NCI-H82 treated with DMSO at 0.1 percent for 48 hours (cell line): ENCODE measurements around the gene ENOX1.
A peak's percentile ranks its signal among the peaks of the same experiment; 100 is the strongest.

Experiments
- DNase-seq: peaks from one replicate; lab custom pipeline; 2025; ENCODE audit not compliant: unreplicated experiment; lab: John Stamatoyannopoulos, UW

ENOX1 gene

GRCh38 chr13:43266936-43267615 lies 519.7 kb downstream of the ENOX1 start:
- no peak for DNase-seq

GRCh38 chr13:43265028-43265427 lies 521.7 kb downstream of the ENOX1 start:
- DNase-seq: no peak

GRCh38 chr13:43264458-43264857 lies 522.3 kb downstream of the ENOX1 start:
- DNase-seq: no peak

GRCh38 chr13:43263047-43263446 lies 523.7 kb downstream of the ENOX1 start:
- DNase-seq: no peak

- DNase-seq: no peak
Measured at GRCh38 chr13:43260999-43261398, 525.8 kb downstream of the ENOX1 start.

GRCh38 chr13:43258771-43259170 lies 528.0 kb downstream of the ENOX1 start:
- DNase-seq: no peak

- DNase-seq: no peak
Measured at GRCh38 chr13:43257765-43258164, 529.0 kb downstream of the ENOX1 start.

GRCh38 chr13:43251961-43252360 lies 534.8 kb downstream of the ENOX1 start:
- DNase-seq: no peak

- no peak for DNase-seq
Measured at GRCh38 chr13:43246382-43246781, 540.4 kb downstream of the ENOX1 start.

- no peak for DNase-seq
Measured at GRCh38 chr13:43245374-43245964, 541.3 kb downstream of the ENOX1 start.

GRCh38 chr13:43244481-43244880 lies 542.3 kb downstream of the ENOX1 start:
- no peak for DNase-seq

- DNase-seq: no peak
Measured at GRCh38 chr13:43243711-43244110, 543.1 kb downstream of the ENOX1 start.

GRCh38 chr13:43242040-43242439 lies 544.7 kb downstream of the ENOX1 start:
- peak; percentile 15 for DNase-seq

GRCh38 chr13:43240278-43240677 lies 546.5 kb downstream of the ENOX1 start:
- DNase-seq: no peak

- DNase-seq: no peak
Measured at GRCh38 chr13:43239275-43239840, 547.4 kb downstream of the ENOX1 start.

- no peak for DNase-seq
Measured at GRCh38 chr13:43238341-43239083, 548.3 kb downstream of the ENOX1 start.

GRCh38 chr13:43237616-43238015 lies 549.2 kb downstream of the ENOX1 start:
- DNase-seq: no peak

- DNase-seq: no peak
Measured at GRCh38 chr13:43235028-43235427, 551.7 kb downstream of the ENOX1 start.

- DNase-seq: no peak
Measured at GRCh38 chr13:43232873-43233265, 553.9 kb downstream of the ENOX1 start.

- no peak for DNase-seq
Measured at GRCh38 chr13:43232144-43232872, 554.5 kb downstream of the ENOX1 start.

- no peak for DNase-seq
Measured at GRCh38 chr13:43230989-43231388, 555.8 kb downstream of the ENOX1 start.
